ENCODE results near the gene NRROS.

DNA sequence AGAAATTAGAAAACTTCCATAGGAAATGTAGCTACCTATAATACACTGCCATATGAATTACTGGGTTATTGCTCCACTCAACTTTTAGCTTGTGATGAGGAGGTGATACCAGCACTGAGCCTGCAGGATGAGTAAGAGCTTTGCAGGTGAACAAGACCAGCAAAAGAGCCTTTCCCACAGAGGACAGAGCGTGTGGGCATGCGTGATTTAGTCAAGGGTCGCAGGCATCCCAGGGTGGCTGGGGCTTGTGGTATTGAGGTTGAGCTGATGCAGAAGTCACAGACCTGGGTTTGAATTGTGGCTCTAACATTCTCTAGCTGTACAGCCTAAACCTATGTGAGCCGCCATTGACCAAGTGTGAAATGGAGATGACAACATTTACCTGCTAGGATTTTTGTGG is 5.6 kb downstream of the NRROS start:
- no peak for TF ChIP-seq REST (IDR thresholded peaks at IDR 0.05; ENCODE audit: low read depth, low read length)
- TF ChIP-seq SUZ12 (IDR thresholded peaks at IDR 0.05; ENCODE audit: unreplicated experiment), result no peak
- TF ChIP-seq CTCF (IDR thresholded peaks at IDR 0.05 in 2 of 3, conservative IDR thresholded peaks at IDR 0.05 in 1 of 3; ENCODE audit: control insufficient read depth in 2 of 3, extremely low read depth in 1 of 3, insufficient read depth in 1 of 3, low read depth in 3 of 3, low read length in 3 of 3), result no peak
- no peak for TF ChIP-seq ASH2L (IDR thresholded peaks at IDR 0.05; ENCODE audit: borderline replicate concordance, low read depth)
- no peak for TF ChIP-seq ZNF384 (IDR thresholded peaks at IDR 0.05; ENCODE audit: borderline replicate concordance, low read depth, low read length)
- no peak for TF ChIP-seq MXI1 (IDR thresholded peaks at IDR 0.05; ENCODE audit: low read depth, low read length)

Data from GM12878 (cell line).